Measurements from ENCODE around the gene ZMYND8. TPM values are rescaled to one million over a fixed set of nuclear protein-coding genes. Genes with fewer than 3 reads are reported as not detected.

ZMYND8 gene
- total RNA-seq, 1 experiment from 2014 or later = 50.7 TPM

- ChIA-PET POLR2A (no interaction called here), CTCF (no interaction called here)
- Histone ChIP-seq H3K4me1 (ENCODE audit: control insufficient read depth, insufficient read depth, low read length) (no peaks in the 10 kb centered on the region), H3K27me3 (ENCODE audit: control insufficient read depth, insufficient read depth, low read length) (no peaks in the 10 kb centered on the region), H3K4me3 (ENCODE audit: low read depth in 2 of 2, low read length in 2 of 2) (no peak overlapping the region), H3K27ac (ENCODE audit: low read length) (no peak overlapping the region), H3K9me3 (ENCODE audit: control insufficient read depth, insufficient read depth, low read depth, low read length) (no peaks in the 10 kb centered on the region), H3K36me3 (ENCODE audit: control insufficient read depth, insufficient read depth, low read length) (no peaks in the 10 kb centered on the region)
- no peak for ATAC-seq
- DNase-seq (ENCODE audit: low read depth, low spot score) = no peak
- in situ Hi-C loops (cut with HindIII; ENCODE audit: low pct_unique_long_range_greater_than_20kb, low sequenced_read_pairs) = no loop called here
- TF ChIP-seq SIN3A (IDR thresholded peaks at IDR 0.05; ENCODE audit: borderline replicate concordance, insufficient read depth, low read depth, low read length) = no peak
- TF ChIP-seq REST (IDR thresholded peaks at IDR 0.05; ENCODE audit: insufficient read depth in 1 of 2, low read depth in 2 of 2, low read length in 1 of 2) = no peak
- no peak for TF ChIP-seq CTCF (IDR thresholded peaks at IDR 0.05)
- intact Hi-C loops (cut with micrococcal nuclease; ENCODE audit: unreplicated experiment) = no loop called here
- no TSS peak for BruUV-seq (replicated peaks)
Observed at GRCh38 chr20:47172579-47172978, 183.9 kb downstream of the ZMYND8 start.

GRCh38 chr20:47167846-47168245, 188.7 kb downstream of the ZMYND8 start:
- POLR2A ChIA-PET = no interaction called here
- Histone ChIP-seq H3K4me1 (ENCODE audit: control insufficient read depth, insufficient read depth, low read length) (no peaks in the 10 kb centered on the region), H3K27me3 (ENCODE audit: control insufficient read depth, insufficient read depth, low read length) (no peaks in the 10 kb centered on the region), H3K9me3 (ENCODE audit: control insufficient read depth, insufficient read depth, low read depth, low read length) (no peaks in the 10 kb centered on the region), H3K27ac (ENCODE audit: low read length) (no peak overlapping the region), H3K36me3 (ENCODE audit: control insufficient read depth, insufficient read depth, low read length) (no peaks in the 10 kb centered on the region), H3K4me3 (ENCODE audit: low read depth in 2 of 2, low read length in 2 of 2) (no peak overlapping the region)
- in situ Hi-C loops (cut with HindIII; ENCODE audit: low pct_unique_long_range_greater_than_20kb, low sequenced_read_pairs) = no loop called here
- no peak for ATAC-seq
- DNase-seq (ENCODE audit: low read depth, low spot score) = no peak
- TF ChIP-seq REST (IDR thresholded peaks at IDR 0.05; ENCODE audit: insufficient read depth in 1 of 2, low read depth in 2 of 2, low read length in 1 of 2) (no peak), SIN3A (IDR thresholded peaks at IDR 0.05; ENCODE audit: borderline replicate concordance, insufficient read depth, low read depth, low read length) (no peak), POLR2AphosphoS5 (IDR thresholded peaks at IDR 0.05; ENCODE audit: low read depth, low read length) (no peak)
- intact Hi-C loops (cut with micrococcal nuclease; ENCODE audit: unreplicated experiment) = no loop called here
- CTCF ChIA-PET = no interaction called here
- BruUV-seq (replicated peaks) = no TSS peak

Data from Panc1 (cell line).